ENCODE data around the gene TPCN2.

TPCN2 gene

GRCh38 chr11:69108559-69108958 lies 59.8 kb downstream of the TPCN2 start:
- ATAC-seq = no peak
- TF ChIP-seq ZNF8 (CRISPR knock-in tag; IDR thresholded peaks at IDR 0.05) = no peak
- TF ChIP-seq CSRNP3 (CRISPR knock-in tag; IDR thresholded peaks at IDR 0.05) = no peak
- TF ChIP-seq TCF4 (CRISPR knock-in tag; IDR thresholded peaks at IDR 0.05; ENCODE audit: borderline replicate concordance) = no peak
- TF ChIP-seq TOX (CRISPR knock-in tag; IDR thresholded peaks at IDR 0.05; ENCODE audit: borderline replicate concordance) = no peak
- no peak for TF ChIP-seq CSDC2 (CRISPR knock-in tag; IDR thresholded peaks at IDR 0.05)
- TF ChIP-seq GLIS3 (CRISPR knock-in tag; IDR thresholded peaks at IDR 0.05) = no peak
- TF ChIP-seq, protein P1, sequence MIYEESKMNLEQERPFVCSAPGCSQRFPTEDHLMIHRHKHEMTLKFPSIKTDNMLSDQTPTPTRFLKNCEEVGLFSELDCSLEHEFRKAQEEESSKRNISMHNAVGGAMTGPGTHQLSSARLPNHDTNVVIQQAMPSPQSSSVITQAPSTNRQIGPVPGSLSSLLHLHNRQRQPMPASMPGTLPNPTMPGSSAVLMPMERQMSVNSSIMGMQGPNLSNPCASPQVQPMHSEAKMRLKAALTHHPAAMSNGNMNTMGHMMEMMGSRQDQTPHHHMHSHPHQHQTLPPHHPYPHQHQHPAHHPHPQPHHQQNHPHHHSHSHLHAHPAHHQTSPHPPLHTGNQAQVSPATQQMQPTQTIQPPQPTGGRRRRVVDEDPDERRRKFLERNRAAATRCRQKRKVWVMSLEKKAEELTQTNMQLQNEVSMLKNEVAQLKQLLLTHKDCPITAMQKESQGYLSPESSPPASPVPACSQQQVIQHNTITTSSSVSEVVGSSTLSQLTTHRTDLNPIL (CRISPR knock-in tag; IDR thresholded peaks at IDR 0.05; ENCODE audit: low read depth) = no peak

- TF ChIP-seq TOX (CRISPR knock-in tag; IDR thresholded peaks at IDR 0.05; ENCODE audit: borderline replicate concordance) (no peak), TCF4 (CRISPR knock-in tag; IDR thresholded peaks at IDR 0.05; ENCODE audit: borderline replicate concordance) (no peak), ZNF8 (CRISPR knock-in tag; IDR thresholded peaks at IDR 0.05) (no peak), SNAI2 (CRISPR knock-in tag; IDR thresholded peaks at IDR 0.05) (no peak), POU6F1 (CRISPR knock-in tag; IDR thresholded peaks at IDR 0.05; ENCODE audit: borderline replicate concordance, low read depth) (no peak), ZC3H10 (CRISPR knock-in tag; IDR thresholded peaks at IDR 0.05) (no peak), ZFP30 (CRISPR knock-in tag; IDR thresholded peaks at IDR 0.05) (no peak), CSRNP3 (CRISPR knock-in tag; IDR thresholded peaks at IDR 0.05) (no peak), OSR1 (CRISPR knock-in tag; IDR thresholded peaks at IDR 0.05) (no peak), BACH2 (CRISPR knock-in tag; IDR thresholded peaks at IDR 0.05; ENCODE audit: borderline replicate concordance) (no peak), PPARA (CRISPR knock-in tag; IDR thresholded peaks at IDR 0.05; ENCODE audit: borderline replicate concordance) (no peak), ZNF70 (CRISPR knock-in tag; IDR thresholded peaks at IDR 0.05) (no peak), ARNTL (CRISPR knock-in tag; IDR thresholded peaks at IDR 0.05; ENCODE audit: borderline replicate concordance, low read depth) (no peak), CSDC2 (CRISPR knock-in tag; IDR thresholded peaks at IDR 0.05) (no peak), RARB (CRISPR knock-in tag; IDR thresholded peaks at IDR 0.05) (no peak), ESRRG (CRISPR knock-in tag; IDR thresholded peaks at IDR 0.05) (no peak)
- TF ChIP-seq, protein P1 (CRISPR knock-in tag; IDR thresholded peaks at IDR 0.05; ENCODE audit: low read depth) = no peak
- TF ChIP-seq, protein P2, sequence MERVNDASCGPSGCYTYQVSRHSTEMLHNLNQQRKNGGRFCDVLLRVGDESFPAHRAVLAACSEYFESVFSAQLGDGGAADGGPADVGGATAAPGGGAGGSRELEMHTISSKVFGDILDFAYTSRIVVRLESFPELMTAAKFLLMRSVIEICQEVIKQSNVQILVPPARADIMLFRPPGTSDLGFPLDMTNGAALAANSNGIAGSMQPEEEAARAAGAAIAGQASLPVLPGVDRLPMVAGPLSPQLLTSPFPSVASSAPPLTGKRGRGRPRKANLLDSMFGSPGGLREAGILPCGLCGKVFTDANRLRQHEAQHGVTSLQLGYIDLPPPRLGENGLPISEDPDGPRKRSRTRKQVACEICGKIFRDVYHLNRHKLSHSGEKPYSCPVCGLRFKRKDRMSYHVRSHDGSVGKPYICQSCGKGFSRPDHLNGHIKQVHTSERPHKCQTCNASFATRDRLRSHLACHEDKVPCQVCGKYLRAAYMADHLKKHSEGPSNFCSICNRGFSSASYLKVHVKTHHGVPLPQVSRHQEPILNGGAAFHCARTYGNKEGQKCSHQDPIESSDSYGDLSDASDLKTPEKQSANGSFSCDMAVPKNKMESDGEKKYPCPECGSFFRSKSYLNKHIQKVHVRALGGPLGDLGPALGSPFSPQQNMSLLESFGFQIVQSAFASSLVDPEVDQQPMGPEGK (CRISPR knock-in tag; IDR thresholded peaks at IDR 0.05; ENCODE audit: borderline replicate concordance) = no peak
- ATAC-seq = no peak
These were observed 60.4 kb downstream of the TPCN2 start for GRCh38 chr11:69109101-69109500.

DNA sequence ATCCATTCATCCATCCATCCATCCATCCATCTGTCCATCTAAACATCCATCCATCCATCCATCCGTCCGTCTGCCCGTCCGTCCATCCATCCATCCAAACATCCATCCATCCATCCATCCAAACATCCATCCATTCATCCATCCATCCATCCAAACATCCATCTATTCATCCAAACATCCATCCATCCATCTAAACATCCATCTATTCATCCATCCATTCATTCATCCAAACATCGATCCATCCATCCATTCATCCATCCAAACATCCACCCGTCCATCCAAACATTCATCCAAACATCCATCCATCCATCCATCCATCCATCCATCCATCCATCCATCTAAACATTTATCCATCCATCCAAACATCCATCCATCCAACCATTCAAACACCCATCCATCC lies 61.7 kb downstream of the TPCN2 start:
- ATAC-seq = no peak
- TF ChIP-seq PPARA (CRISPR knock-in tag; IDR thresholded peaks at IDR 0.05; ENCODE audit: borderline replicate concordance) = no peak
- no peak for TF ChIP-seq ZFP3 (CRISPR knock-in tag; IDR thresholded peaks at IDR 0.05)
- TF ChIP-seq TCF4 (CRISPR knock-in tag; IDR thresholded peaks at IDR 0.05; ENCODE audit: borderline replicate concordance) = no peak
- no peak for TF ChIP-seq GLIS3 (CRISPR knock-in tag; IDR thresholded peaks at IDR 0.05)
- TF ChIP-seq CSRNP3 (CRISPR knock-in tag; IDR thresholded peaks at IDR 0.05) = no peak
- TF ChIP-seq ISL1 (CRISPR knock-in tag; IDR thresholded peaks at IDR 0.05) = no peak
- TF ChIP-seq, protein P2 (CRISPR knock-in tag; IDR thresholded peaks at IDR 0.05; ENCODE audit: borderline replicate concordance) = no peak
- no peak for TF ChIP-seq ZNF70 (CRISPR knock-in tag; IDR thresholded peaks at IDR 0.05)
- TF ChIP-seq BACH2 (CRISPR knock-in tag; IDR thresholded peaks at IDR 0.05; ENCODE audit: borderline replicate concordance) = no peak
- TF ChIP-seq CSDC2 (CRISPR knock-in tag; IDR thresholded peaks at IDR 0.05) = no peak
- TF ChIP-seq RARB (CRISPR knock-in tag; IDR thresholded peaks at IDR 0.05) = no peak
